A549 treated with ZK216348 at 1 μM for 4 hours (cell line): ENCODE results near the gene TFPI. TPM values are rescaled to one million over a fixed set of nuclear protein-coding genes. Genes with fewer than 3 reads are reported as not detected.

Experiments used
- total RNA-seq: library from RNA; stranded (reverse); fragments of 200-300 nt; extraction: Qiagen RNA extraction; gene quantifications from 5 replicates; pipeline ENCODE4 v1.2.3, GENCODE V29; 2022; ENCODE audit warnings: low read depth

The TFPI gene
- 30.8 to 61.9 TPM (median 56.0 TPM) in 5 replicates for total RNA-seq

DNA sequence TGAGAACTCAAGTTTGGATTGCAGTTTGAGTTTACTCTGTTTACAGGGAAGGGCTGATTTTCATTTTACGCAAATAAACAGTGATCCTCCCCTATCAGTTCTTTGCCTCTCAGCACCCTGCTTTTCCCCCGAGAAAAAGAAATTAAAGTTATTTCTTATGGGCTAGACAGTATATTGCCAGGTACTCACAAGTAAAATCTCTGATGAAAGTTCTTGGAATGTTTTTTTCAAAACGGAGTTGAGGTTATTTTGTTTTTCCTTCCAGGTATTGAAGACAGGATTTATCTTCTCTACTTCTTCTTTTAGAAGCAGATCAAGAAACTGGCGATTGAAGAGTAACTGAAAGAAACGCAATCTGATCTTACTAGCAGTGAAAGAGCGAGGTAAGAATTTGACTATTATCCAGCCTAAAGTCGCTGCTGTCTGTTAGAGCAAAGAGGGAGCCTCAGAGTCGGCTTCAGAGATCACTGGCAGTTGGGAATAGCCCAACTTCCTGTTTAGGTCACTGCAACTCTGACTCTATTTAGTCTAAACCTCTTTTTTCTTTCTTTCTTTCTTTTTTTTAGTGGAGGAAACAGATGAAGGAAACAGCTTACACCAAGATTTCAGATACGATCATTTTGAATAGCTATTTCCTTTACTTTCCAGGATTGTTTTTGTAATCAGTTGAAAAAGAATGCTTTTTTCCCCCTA lies at the start of gene TFPI:
TSS of gene TFPI (minus strand) at position 425 of the 693 bp plus-strand sequence. CDS start 50,667 bp downstream, outside the sequence.

Other genes with a start within 250 kb of the TFPI start
- gene CALCRL, start 106.2 kb downstream of the TFPI start, total RNA-seq, result 0.07 TPM in 1 of 5 replicates, not detected in the others